HL-60 (cell line): ENCODE results near the gene AFF3.

Experiments used
- GABPA ChIP-seq: IDR thresholded peaks from 2 replicates; pipeline ENCODE4 v1.6.1; 2012; ENCODE audit warnings: low read depth
- POLR2AphosphoS5 ChIP-seq: IDR thresholded peaks from 2 replicates; pipeline ENCODE4 v1.6.1; 2012; ENCODE audit warnings: low read depth
- SPI1 ChIP-seq: IDR thresholded peaks from 2 replicates; pipeline ENCODE4 v1.6.1; 2012; ENCODE audit warnings: low read depth, mild to moderate bottlenecking, borderline replicate concordance
- TF ChIP-seq, protein P1 (sequence below): IDR thresholded peaks from 2 replicates; pipeline ENCODE4 v1.6.1; 2012; ENCODE audit warnings: low read depth; ENCODE audit not compliant: insufficient replicate concordance
- TF ChIP-seq, protein P2 (sequence below): IDR thresholded peaks from one replicate; pipeline ENCODE4 v1.5.1; 2011; ENCODE audit warnings: low read length, control low read depth, inconsistent platforms; ENCODE audit not compliant: insufficient read depth

GRCh38 chr2:99611786-99612185, 530.6 kb downstream of the AFF3 start:
- TF ChIP-seq, protein P1, sequence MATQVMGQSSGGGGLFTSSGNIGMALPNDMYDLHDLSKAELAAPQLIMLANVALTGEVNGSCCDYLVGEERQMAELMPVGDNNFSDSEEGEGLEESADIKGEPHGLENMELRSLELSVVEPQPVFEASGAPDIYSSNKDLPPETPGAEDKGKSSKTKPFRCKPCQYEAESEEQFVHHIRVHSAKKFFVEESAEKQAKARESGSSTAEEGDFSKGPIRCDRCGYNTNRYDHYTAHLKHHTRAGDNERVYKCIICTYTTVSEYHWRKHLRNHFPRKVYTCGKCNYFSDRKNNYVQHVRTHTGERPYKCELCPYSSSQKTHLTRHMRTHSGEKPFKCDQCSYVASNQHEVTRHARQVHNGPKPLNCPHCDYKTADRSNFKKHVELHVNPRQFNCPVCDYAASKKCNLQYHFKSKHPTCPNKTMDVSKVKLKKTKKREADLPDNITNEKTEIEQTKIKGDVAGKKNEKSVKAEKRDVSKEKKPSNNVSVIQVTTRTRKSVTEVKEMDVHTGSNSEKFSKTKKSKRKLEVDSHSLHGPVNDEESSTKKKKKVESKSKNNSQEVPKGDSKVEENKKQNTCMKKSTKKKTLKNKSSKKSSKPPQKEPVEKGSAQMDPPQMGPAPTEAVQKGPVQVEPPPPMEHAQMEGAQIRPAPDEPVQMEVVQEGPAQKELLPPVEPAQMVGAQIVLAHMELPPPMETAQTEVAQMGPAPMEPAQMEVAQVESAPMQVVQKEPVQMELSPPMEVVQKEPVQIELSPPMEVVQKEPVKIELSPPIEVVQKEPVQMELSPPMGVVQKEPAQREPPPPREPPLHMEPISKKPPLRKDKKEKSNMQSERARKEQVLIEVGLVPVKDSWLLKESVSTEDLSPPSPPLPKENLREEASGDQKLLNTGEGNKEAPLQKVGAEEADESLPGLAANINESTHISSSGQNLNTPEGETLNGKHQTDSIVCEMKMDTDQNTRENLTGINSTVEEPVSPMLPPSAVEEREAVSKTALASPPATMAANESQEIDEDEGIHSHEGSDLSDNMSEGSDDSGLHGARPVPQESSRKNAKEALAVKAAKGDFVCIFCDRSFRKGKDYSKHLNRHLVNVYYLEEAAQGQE, result no peak
- TF ChIP-seq, protein P2, sequence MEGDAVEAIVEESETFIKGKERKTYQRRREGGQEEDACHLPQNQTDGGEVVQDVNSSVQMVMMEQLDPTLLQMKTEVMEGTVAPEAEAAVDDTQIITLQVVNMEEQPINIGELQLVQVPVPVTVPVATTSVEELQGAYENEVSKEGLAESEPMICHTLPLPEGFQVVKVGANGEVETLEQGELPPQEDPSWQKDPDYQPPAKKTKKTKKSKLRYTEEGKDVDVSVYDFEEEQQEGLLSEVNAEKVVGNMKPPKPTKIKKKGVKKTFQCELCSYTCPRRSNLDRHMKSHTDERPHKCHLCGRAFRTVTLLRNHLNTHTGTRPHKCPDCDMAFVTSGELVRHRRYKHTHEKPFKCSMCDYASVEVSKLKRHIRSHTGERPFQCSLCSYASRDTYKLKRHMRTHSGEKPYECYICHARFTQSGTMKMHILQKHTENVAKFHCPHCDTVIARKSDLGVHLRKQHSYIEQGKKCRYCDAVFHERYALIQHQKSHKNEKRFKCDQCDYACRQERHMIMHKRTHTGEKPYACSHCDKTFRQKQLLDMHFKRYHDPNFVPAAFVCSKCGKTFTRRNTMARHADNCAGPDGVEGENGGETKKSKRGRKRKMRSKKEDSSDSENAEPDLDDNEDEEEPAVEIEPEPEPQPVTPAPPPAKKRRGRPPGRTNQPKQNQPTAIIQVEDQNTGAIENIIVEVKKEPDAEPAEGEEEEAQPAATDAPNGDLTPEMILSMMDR, result no peak
- TF ChIP-seq POLR2AphosphoS5 (no peak), SPI1 (no peak), GABPA (no peak)
